Stimulated activated naive CD8-positive, alpha-beta T cell treated with anti-CD3 and anti-CD28 coated beads, Interleukin-15, Interleukin-2, amounts not matched to agents 100 U/mL and 50 U/mL, for 24 hours (primary cell): ENCODE results near the gene ILF3.

Source experiments
- ATAC-seq: fragments of 150-1000 bp; cut with Tn5 transposase; one replicate; pipeline ENCODE4 v1.10.0; 2021
- DNase-seq: peaks from one replicate; pipeline ENCODE4 v3.0.0; 2021

ILF3 gene

DNA sequence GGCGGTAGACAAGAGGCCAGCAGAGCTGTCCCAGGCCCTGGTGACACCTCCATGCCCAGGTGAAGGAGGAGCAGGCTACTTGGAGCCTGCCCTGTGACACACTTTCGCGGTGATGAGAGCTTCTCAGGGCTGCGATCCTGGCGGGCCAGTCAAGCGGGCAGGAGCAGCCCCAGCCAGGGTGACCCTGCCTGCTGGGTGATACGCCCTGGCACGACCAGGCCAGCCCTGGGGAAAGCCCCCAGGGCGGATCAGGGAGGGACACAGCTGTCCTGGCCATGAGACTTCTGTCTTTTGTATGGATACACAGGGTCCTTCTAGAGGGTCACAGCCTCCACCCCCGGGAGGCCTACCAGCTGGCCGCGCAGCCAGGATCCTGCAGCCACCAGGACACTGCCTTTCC is 76.8 kb downstream of the ILF3 start:
- no peak for ATAC-seq
- DNase-seq: no peak

GRCh38 chr19:10735741-10736140 is 81.6 kb downstream of the ILF3 start:
- DNase-seq: no peak
- ATAC-seq: no peak

DNA sequence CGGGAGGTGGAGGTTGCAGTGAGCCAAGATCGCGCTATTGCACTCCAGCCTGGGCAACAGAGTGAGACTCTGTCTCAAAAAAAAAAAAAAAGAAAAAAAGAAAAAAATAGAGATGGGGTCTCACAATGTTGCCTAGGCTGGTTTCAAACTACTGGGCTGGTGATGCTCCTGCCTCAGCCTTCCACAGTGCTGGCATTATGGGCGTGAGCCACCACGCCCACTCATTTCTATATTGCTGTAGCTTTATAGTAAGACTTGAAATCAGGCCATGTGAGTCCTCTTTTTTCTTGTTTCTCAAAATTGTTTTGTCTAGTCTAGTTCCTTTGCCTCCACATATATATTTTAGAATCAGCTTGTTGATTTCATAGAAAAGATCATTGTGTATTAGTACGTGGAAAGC is 82.0 kb downstream of the ILF3 start:
- ATAC-seq (no peak), DNase-seq (no peak)

GRCh38 chr19:10736916-10737551 is 82.9 kb downstream of the ILF3 start:
- DNase-seq: no peak
- ATAC-seq: no peak

- ATAC-seq: no peak
- DNase-seq: no peak
Observed at GRCh38 chr19:10737722-10738121, 83.6 kb downstream of the ILF3 start.

- DNase-seq (no peak), ATAC-seq (no peak)
Observed at GRCh38 chr19:10740798-10741197, 86.7 kb downstream of the ILF3 start.
